ENCODE data around the gene UBN2.
A peak's percentile ranks its signal among the peaks of the same experiment; 100 is the strongest.
"Not testable (repeated sequence)": the region's sequence is repeated elsewhere in the genome, so short reads cannot be mapped to it uniquely, and the experiment has no call there.

UBN2 gene

GRCh38 chr7:139224219-139224618 is 6.8 kb upstream of the UBN2 start:
- TF ChIP-seq CTCF (IDR thresholded peaks at IDR 0.05; ENCODE audit: control insufficient read depth, extremely low read depth, insufficient read depth): no peak
- DNase-seq (ENCODE audit: low read depth): no peak
- no peak overlapping the region for H3K4me3 ChIP-seq (ENCODE audit: low read depth, low read length)

- not testable (repeated sequence) for DNase-seq (ENCODE audit: low read depth); H3K4me3 ChIP-seq (ENCODE audit: low read depth, low read length)
Measured at GRCh38 chr7:139224836-139225235, 6.2 kb upstream of the UBN2 start.

- H3K4me3 ChIP-seq (ENCODE audit: low read depth, low read length); DNase-seq (ENCODE audit: low read depth): not testable (repeated sequence)
Measured at GRCh38 chr7:139225286-139226157, 5.5 kb upstream of the UBN2 start.

- H3K4me3 ChIP-seq (ENCODE audit: low read depth, low read length); DNase-seq (ENCODE audit: low read depth): not testable (repeated sequence)
Measured at GRCh38 chr7:139226158-139226515, 4.9 kb upstream of the UBN2 start.

- DNase-seq (ENCODE audit: low read depth); H3K4me3 ChIP-seq (ENCODE audit: low read depth, low read length): not testable (repeated sequence)
Measured at GRCh38 chr7:139226988-139227488, 4.0 kb upstream of the UBN2 start.

- no peak for DNase-seq (ENCODE audit: low read depth)
- no peak overlapping the region for H3K4me3 ChIP-seq (ENCODE audit: low read depth, low read length)
- no peak for TF ChIP-seq CTCF (IDR thresholded peaks at IDR 0.05; ENCODE audit: control insufficient read depth, extremely low read depth, insufficient read depth)
Measured at GRCh38 chr7:139230023-139230422, 1.0 kb upstream of the UBN2 start.

- H3K4me3 ChIP-seq (ENCODE audit: low read depth, low read length): peak overlapping the region; percentile 82
- no peak for TF ChIP-seq CTCF (IDR thresholded peaks at IDR 0.05; ENCODE audit: control insufficient read depth, extremely low read depth, insufficient read depth)
Measured at GRCh38 chr7:139230484-139230773, 608 bp upstream of the UBN2 start.

GRCh38 chr7:139231513-139232376 is 708 bp downstream of the UBN2 start:
- TF ChIP-seq CTCF (IDR thresholded peaks at IDR 0.05; ENCODE audit: control insufficient read depth, extremely low read depth, insufficient read depth): no peak
- no peak for DNase-seq (ENCODE audit: low read depth)
- H3K4me3 ChIP-seq (ENCODE audit: low read depth, low read length): peak overlapping the region; percentile 82

More at GRCh38 chr7:139230484-139230773, 608 bp upstream of the UBN2 start:
- no peak for DNase-seq (ENCODE audit: low read depth)

- no peak for TF ChIP-seq CTCF (IDR thresholded peaks at IDR 0.05; ENCODE audit: control insufficient read depth, extremely low read depth, insufficient read depth)
- DNase-seq (ENCODE audit: low read depth): no peak
- H3K4me3 ChIP-seq (ENCODE audit: low read depth, low read length): peak overlapping the region; percentile 82
Measured at GRCh38 chr7:139232377-139232717, 1.3 kb downstream of the UBN2 start.

Data from LNCaP clone FGC (cell line).